ENCODE results near the gene UNC13B.
"Not testable (repeated sequence)": the region's sequence is repeated elsewhere in the genome, so short reads cannot be mapped to it uniquely, and the experiment has no call there.

UNC13B gene

DNA sequence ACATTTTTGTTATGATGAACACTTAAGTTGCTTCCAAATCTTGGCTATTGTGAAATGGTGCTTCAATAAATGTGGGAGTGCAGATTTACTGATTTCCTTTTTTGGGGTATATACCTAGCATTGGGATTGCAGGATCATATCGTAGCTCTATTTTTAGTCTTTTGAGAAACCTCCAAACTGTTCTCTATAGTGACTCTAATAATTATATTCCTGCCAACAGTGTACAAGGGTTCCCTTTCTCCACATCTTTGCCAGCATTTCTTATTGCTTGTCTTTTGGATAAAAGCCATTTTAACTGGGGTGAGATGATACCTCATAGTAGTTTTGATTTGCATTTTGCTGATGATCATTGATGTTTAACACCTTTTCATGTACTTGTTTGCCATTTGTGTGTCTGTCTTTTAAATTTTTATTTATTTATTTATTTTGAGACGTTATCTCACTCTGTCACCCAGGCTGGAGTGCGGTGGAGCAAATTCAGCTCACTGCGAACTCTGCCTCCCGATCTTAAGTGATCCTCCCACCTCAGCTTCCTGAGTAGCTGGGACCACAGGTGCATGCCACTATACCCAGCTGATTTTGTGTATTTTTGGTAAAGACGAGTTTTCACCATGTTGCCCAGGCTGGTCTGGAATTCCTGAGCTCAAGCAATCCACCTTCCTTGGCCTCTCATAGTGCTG is 59.0 kb downstream of the UNC13B start:
- no peak for DNase-seq

DNA sequence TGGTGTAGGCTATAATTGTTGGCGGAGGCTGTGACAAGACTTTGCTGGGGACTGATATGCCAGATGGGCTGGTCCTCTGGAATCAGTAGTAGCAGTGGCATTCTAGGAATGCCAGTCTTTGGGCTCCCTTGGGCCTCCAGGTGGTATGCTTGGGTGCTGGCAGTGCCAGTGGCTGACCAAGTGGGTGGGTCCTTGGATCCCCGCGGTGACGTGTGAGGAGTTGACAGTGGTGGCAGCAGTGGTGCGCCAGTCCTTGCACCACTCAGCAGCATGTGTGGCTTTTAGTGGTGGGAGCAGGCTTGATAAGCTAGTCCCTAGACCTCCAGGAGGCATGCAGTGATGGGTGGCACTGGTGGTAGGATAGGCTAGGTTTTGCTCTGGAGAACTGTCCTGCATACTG is 63.9 kb downstream of the UNC13B start:
- no peak for DNase-seq

GRCh38 chr9:35226651-35227050 is 64.8 kb downstream of the UNC13B start:
- DNase-seq: no peak

GRCh38 chr9:35227284-35227683 is 65.5 kb downstream of the UNC13B start:
- DNase-seq: no peak

DNA sequence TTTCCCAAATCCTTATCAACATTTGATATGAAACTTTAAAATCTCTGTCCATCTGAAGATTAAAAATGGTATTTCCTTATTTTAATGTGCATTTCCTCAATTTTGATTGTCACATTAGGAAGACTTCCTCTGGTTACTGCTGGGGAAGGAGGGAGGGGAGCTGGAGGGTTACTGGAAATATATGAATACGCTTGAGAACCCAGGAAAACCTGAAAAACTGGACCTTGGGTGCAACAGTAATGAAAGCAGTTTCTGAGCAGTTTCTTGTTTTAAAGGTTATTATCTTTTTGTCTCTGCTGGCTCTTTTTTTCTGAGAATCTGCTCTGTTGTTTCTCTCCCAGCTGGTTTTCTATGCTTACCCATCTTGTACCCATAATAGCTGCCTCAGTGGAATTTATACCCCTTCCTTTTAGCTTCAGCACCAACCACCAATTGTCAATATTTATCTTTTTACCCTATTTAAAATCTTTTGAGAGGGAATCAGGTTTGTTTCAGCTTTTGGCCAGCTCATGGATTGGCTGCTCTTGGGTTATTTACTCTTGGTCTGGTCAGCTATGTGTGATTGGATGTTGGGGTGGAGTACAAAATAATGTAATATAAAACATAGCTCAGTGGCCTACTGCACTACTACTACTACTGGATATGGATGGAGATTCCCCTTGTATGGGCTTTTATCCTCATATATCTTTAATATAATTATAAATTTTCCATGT is 67.4 kb downstream of the UNC13B start:
- DNase-seq: no peak

GRCh38 chr9:35229779-35230143 is 68.0 kb downstream of the UNC13B start:
- DNase-seq: no peak

DNA sequence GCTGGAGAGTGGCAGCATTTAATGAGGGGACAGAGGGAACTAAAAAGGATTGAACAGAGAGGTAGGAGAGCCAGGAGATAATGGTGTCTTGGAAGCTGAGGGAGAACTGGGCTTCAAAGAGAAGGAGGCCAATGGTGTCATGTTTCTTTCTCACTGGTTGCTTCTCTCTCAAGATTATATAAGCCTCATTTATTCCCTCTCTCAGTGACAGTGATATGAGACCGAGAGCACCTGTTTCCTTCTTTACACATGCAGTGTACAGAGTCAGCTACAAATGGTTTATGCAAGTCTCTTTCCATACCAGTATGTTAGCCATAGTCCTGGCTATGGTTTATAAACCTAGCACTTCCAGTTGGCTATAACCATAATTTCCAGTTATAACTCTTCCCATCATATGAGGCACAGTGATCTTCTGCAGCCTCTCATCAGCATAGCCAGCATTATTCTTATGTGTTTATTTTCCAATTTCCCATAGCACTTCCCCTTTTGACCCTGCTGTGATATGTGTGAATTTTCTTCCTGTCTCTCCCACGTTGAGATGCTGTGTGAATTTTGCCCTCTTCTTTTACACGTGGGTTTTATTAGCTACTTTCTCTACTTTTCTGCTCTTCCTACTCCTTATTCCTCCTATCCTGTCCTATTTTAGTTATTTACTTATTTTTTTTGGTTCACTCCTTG is 71.2 kb downstream of the UNC13B start:
- no peak for DNase-seq

- no peak for DNase-seq
Measured at GRCh38 chr9:35236692-35237091, 74.9 kb downstream of the UNC13B start.

DNA sequence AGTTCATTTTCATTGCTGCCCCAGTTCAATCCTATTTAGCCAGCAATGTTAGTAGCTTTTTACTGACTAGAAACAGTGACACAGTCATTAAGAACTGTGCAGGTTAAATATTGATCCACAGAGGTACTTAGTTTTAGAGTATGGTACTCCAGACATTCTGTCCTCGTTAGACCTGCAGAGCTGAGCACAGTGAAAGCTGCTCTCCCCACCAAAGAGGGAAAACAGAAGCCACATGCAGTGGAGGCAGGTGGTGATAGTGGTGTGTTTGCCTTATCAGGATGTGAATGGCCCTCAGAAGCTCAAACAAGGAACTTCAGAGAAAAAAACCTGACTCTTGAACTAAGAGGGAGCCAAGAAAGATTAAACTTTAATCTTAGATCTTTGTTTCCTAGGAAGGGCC is 75.5 kb downstream of the UNC13B start:
- DNase-seq: no peak

- DNase-seq: not testable (repeated sequence)
Measured at GRCh38 chr9:35245945-35246344, 84.1 kb downstream of the UNC13B start.

DNA sequence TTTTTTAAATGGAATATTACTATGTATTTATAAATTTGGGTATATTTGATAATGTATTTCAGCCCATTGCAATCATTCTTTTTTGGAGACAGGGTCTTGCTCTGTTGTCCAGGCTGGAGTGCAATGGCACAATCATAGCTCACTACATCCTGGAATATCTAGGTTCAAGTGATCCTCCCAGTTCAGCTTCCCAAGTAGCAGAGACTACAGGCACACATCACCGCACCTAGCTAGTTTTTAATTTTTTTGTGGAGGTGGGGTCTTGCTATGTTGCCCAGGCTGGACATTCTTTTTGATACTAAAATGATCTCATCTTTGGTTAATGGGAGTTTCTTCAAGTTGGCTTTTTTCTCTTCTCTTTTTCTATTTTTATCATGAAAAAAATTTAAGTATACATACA is 91.3 kb downstream of the UNC13B start:
- DNase-seq: no peak

DNA sequence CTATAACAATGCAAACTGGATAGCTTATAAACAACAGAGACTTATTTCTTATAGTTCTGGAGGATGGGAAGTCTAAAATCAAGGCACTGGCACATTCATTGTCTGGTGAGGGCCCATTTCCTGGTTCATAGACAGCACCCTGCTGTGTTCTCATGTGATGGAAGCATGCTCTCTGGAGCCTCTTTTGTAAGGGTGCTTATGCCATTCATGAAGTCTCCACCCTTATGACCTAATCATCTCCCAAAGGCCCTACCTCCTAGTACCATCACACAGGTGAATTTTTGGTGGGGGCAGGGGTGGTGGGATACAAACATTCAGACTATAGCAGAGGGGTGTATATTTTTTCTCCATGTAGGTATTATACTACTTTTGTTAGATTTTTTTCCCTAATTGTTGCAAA is 92.4 kb downstream of the UNC13B start:
- DNase-seq: no peak

DNA sequence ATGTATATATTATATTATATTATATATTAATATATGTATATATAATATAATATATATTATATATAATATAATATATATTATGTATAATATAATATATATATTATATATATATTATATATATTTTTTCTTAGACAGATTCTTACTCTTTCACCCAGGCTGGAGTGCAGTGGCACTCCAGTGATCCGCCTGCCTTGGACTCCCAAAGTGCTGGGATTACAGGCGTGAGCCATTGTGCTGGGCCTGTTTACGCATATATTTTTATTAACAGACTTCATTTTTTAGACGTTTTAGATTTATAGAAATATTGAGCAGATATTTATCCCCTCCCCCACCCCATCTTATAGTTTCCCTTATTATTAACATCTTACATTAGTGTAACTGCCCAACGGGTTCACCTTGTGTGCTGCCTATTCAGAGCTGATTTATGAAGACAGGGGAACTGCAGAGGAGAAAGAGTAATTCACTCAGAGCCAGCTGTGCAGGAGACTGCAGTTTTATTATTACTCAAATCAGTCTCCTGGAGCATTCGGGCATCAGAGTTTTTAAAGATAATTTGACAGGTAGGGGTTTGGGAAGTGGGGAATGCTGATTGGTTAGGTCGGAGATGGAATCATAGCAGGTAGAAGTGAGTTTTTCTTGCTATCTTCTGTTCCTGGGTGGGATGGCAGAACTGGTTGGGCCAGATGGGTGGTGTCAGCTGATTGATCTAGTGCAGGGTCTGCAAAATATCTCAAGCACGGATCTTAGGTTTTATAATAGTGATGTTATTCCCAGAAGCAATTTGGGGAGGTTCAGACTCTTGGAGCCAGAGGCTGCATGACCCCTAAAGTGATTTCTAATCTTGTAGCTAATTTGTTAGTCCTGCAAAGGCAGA is 93.4 kb downstream of the UNC13B start:
- no peak for DNase-seq

GRCh38 chr9:35257986-35258659 is 96.3 kb downstream of the UNC13B start:
- no peak for DNase-seq

- peak in 53 of 58 donors; percentile 1 to 82 (median 36) for DNase-seq
Measured at GRCh38 chr9:35258660-35259474, 97.1 kb downstream of the UNC13B start.

DNA sequence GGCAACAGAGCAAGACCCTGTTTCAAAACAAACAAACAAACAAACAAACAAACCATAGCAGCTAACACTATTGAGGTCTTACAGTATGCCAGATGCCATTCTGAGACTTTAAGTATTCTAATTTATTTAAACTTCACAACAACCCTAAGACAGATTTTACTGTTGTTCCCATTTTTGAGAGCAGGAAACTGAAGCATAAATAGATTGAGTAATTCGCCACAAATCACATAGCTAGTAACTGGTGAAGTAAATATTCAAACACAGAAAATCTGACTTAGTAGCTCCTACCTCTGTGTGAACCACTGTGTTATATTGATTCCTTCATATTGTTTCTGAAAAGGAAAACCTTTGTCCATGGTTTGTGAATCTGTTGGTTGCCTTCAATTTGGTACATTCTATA is 98.4 kb downstream of the UNC13B start:
- DNase-seq: no peak

DNA sequence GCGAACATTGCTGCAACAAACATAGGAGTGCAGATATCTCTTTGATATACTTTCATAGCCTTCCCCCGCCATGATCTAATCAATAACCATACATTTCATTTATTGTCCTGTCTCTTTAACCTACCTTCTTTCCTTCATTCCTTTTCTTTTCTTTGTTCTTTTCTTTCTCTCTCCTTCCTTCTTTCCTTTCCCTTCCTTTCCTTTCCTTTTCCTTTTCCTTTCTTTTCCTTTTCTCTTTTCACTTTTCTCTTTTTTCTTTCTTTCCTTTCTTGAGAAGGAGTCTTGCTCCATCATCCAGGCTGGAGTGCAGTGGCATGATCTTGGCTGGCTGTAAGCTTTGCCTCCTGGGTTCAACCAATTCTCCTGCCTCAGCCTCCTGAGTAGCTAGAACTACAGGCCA is 100.3 kb downstream of the UNC13B start:
- no peak for DNase-seq

- no peak for DNase-seq
Measured at GRCh38 chr9:35267710-35268109, 105.9 kb downstream of the UNC13B start.

- no peak for DNase-seq
Measured at GRCh38 chr9:35269919-35270318, 108.1 kb downstream of the UNC13B start.

DNA sequence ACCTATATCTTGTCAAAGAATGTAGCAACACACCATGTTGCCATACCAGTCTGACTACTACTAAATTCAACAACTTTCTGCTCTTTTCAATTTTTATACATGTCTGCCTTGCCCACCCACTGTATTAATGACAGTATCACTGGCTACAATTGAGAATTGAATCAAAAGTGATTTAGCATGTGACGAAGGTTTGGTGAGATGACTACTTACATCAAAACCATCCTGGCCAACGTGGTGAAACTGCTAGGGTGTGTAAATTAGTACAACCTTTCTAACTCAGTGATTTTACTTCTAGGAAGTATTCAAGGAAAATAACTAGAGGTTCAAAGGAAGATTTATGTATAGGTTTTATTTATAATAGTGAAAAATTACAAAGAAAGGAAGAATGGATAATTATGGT is 109.8 kb downstream of the UNC13B start:
- DNase-seq: no peak
